RWPE2 (cell line): Measurements from ENCODE around the gene WDR62.

Source experiments
- ATAC-seq: fragments of 200-7000 bp; cut with Tn5 transposase; 3 replicates; pipeline ENCODE4 v1.9.1; 2021; ENCODE audit warnings: low read depth
- DNase-seq: peaks from one replicate; pipeline ENCODE4 v3.0.0-alpha.2; 2020; ENCODE audit warnings: low spot score
- H3K27ac ChIP-seq: fragments of 450-650 bp; 2 replicates; pipeline ENCODE4 v1.5.1; 2017; ENCODE audit warnings: mild to moderate bottlenecking; ENCODE audit not compliant: poor library complexity, severe bottlenecking
- H3K27me3 ChIP-seq: fragments of 250-450 bp; sonication (Bioruptor Pico); 2 replicates; pipeline ENCODE4 v1.5.1; 2021; ENCODE audit warnings: mild to moderate bottlenecking, moderate library complexity; ENCODE audit not compliant: insufficient read depth, poor library complexity, severe bottlenecking
- H3K36me3 ChIP-seq: fragments of 250-450 bp; sonication (Bioruptor Pico); 2 replicates; pipeline ENCODE4 v1.5.1; 2020; ENCODE audit warnings: low read depth, mild to moderate bottlenecking, moderate library complexity
- H3K4me1 ChIP-seq: fragments of 250-450 bp; sonication (Bioruptor Pico); 2 replicates; pipeline ENCODE4 v1.5.1; 2021; ENCODE audit warnings: mild to moderate bottlenecking, moderate library complexity; ENCODE audit not compliant: insufficient read depth, poor library complexity, severe bottlenecking
- H3K4me3 ChIP-seq: fragments of 250-450 bp; sonication (Bioruptor Pico); 2 replicates; pipeline ENCODE4 v1.5.1; 2021; ENCODE audit warnings: mild to moderate bottlenecking, moderate library complexity; ENCODE audit not compliant: severe bottlenecking
- H3K9me3 ChIP-seq: fragments of 250-450 bp; sonication (Bioruptor Pico); 2 replicates; pipeline ENCODE4 v1.5.1; 2021; ENCODE audit warnings: mild to moderate bottlenecking, moderate library complexity; ENCODE audit not compliant: severe bottlenecking
- TF ChIP-seq, protein P1 (sequence below): fragments of 450-650 bp; IDR thresholded peaks from one replicate; pipeline ENCODE4 v1.5.1; 2017; ENCODE audit warnings: mild to moderate bottlenecking, moderate library complexity; ENCODE audit not compliant: poor library complexity, severe bottlenecking

Gene WDR62

DNA sequence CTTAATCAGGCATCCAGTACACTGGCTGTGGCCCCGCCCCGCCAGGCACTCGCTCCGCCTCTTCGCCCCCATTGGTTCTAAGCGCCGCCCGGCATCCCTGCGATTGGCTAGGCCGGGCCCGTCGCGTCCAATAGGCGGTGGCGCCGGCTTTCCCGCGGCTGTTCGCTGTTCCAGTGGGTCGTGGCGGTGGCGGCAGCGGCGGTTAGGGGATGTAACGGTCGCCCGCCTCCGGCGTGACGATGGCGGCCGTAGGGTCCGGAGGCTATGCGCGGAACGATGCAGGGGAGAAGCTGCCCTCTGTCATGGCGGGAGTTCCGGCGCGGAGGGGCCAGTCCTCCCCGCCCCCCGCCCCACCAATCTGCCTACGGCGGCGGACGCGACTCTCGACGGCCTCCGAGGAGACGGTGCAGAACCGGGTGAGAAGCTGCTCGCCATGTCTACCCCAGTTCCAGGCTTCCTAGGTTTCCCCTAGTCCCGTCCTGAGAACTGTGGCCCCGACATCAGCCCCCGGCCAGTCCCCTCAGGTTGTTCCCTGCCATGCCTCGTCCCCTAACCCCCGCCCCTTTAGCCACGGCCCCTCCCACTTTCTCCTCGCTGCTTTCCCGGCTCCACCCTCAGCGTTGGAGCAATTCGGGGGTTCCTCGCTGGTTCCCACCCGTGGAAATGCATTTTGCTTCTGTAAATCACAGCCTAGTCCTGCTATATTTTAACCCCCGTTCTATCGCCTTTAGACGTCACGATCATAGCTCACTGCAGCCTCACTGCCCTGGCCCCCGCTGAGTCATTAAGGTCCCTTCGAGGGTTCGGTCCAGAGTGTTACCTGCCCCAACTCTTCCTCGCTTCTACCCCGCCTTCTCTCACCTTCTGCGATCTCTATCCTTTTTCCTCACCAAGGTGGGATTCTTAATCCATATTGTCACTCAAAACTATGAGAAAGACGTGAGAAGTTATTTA lies at the start of gene WDR62:
WDR62 (plus strand) TSS at position 165 of the 954 bp plus-strand sequence; CDS start at position 240, 75 bp downstream.
- ATAC-seq: peak; percentile 81
- no peaks in the 10 kb centered on the region for H3K27me3 ChIP-seq
- H3K27ac ChIP-seq: peak within 1 kb of the TSS; percentile 80
- TF ChIP-seq, protein P1, sequence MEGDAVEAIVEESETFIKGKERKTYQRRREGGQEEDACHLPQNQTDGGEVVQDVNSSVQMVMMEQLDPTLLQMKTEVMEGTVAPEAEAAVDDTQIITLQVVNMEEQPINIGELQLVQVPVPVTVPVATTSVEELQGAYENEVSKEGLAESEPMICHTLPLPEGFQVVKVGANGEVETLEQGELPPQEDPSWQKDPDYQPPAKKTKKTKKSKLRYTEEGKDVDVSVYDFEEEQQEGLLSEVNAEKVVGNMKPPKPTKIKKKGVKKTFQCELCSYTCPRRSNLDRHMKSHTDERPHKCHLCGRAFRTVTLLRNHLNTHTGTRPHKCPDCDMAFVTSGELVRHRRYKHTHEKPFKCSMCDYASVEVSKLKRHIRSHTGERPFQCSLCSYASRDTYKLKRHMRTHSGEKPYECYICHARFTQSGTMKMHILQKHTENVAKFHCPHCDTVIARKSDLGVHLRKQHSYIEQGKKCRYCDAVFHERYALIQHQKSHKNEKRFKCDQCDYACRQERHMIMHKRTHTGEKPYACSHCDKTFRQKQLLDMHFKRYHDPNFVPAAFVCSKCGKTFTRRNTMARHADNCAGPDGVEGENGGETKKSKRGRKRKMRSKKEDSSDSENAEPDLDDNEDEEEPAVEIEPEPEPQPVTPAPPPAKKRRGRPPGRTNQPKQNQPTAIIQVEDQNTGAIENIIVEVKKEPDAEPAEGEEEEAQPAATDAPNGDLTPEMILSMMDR: peak; percentile 20
- H3K4me3 ChIP-seq: peak within 1 kb of the TSS; percentile 79
- H3K4me1 ChIP-seq: no peaks in the 10 kb centered on the region
- DNase-seq: peak; percentile 93
- no peaks in the 10 kb centered on the region for H3K9me3 ChIP-seq
- peaks cover 11% of the 10 kb centered on the region for H3K36me3 ChIP-seq

DNA sequence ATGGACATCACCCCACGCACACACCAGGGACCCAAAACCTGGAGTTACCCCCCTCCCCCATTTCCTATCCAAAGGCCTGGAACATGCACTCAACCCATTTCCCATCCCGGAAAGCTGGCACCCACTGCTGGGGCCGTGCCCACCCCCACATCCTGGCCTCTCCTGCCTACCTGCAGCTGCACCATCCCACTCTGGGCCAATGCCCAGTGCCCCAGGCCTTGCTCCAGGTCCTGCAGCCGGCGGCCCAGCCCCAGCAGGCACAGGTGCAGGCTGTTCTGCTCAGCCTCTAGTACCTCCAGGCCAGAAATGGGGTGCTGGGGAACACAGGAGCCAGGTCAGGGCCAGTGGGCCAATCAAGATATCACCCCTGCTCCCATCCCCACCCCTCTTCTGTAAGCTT lies 47.7 kb upstream of the WDR62 start:
- H3K9me3 ChIP-seq: no peaks in the 10 kb centered on the region
- no peak overlapping the region for H3K4me3 ChIP-seq
- no peaks in the 10 kb centered on the region for H3K36me3 ChIP-seq
- no peaks in the 10 kb centered on the region for H3K27me3 ChIP-seq
- H3K4me1 ChIP-seq: no peaks in the 10 kb centered on the region
- no peak for DNase-seq
- ATAC-seq: no peak
- H3K27ac ChIP-seq: no peak overlapping the region
- TF ChIP-seq, protein P1: no peak

DNA sequence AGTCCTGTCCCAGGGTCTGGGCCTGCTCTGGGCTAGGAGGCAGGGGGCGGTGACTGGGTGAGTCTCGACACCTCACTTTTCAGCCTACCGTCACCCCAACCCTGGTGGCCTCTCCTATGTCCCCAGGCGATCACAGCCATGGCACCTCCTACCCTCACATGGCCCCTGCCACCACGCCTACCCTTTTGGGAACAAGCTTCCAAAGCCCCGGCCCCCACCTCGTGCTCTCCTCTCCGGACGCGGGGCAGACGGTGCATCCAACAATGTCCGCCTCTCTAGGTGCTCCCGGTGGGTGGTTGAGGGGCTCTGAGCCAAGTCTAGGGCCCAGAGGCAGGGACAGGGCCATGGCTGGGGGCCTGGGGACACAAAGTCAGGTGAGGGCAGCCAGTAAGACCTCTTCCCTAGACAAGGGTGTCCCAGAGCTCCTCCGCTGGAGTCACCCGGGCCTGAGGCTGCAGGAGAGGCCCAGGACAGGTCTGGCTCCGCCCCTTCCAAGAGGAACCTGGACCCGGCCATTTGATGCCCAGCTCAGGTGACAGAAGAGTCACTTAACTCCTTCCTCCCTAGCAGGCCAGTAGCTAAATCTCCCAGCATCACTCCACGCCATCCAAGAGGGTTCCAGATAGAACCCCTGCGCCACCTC lies 46.2 kb upstream of the WDR62 start, which contains the start of gene SYNE4:
SYNE4 (minus strand) TSS at position 478 of the 643 bp plus-strand sequence; CDS start at position 346, 132 bp downstream.
- H3K9me3 ChIP-seq: no peaks in the 10 kb centered on the region
- H3K36me3 ChIP-seq: no peaks in the 10 kb centered on the region
- H3K4me1 ChIP-seq: no peaks in the 10 kb centered on the region
- DNase-seq (no peak), ATAC-seq (peak; percentile 76)
- TF ChIP-seq, protein P1: no peak
- no peaks in the 10 kb centered on the region for H3K27me3 ChIP-seq
- H3K27ac ChIP-seq: peak within 1 kb of the TSS; percentile 26
- H3K4me3 ChIP-seq: peak within 1 kb of the TSS; percentile 57

DNA sequence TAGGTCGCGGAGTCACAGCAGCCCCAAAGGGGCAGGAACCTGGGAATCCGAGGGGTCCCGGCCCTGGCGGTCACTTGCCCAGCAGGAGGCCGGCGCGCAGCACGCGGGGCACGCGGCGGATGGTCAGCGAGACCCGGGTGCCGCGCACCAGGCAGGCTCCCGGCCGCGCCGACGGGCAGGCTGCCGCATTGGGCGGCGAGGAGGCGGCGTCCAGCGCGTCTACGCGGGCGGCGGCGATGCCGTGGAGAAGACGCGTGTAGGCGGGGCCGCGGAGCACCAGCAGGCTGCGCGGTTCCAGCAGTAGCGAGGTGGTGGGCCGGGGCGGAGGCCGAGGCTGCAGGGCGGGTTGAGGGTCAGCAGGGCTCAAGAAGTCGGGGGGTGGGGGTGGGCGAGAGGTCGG lies 45.5 kb upstream of the WDR62 start:
- peak overlapping the region; percentile 57 for H3K4me3 ChIP-seq
- H3K4me1 ChIP-seq: no peaks in the 10 kb centered on the region
- H3K27ac ChIP-seq: peak overlapping the region; percentile 26
- no peaks in the 10 kb centered on the region for H3K36me3 ChIP-seq
- no peaks in the 10 kb centered on the region for H3K27me3 ChIP-seq
- no peaks in the 10 kb centered on the region for H3K9me3 ChIP-seq
- DNase-seq (no peak), ATAC-seq (peak; percentile 54)
- TF ChIP-seq, protein P1: no peak
